ENCODE data around the gene KCNK7.

GRCh38 chr11:65560555-65561418, 34.8 kb downstream of the KCNK7 start:
- no peak for TF ChIP-seq CTCF (IDR thresholded peaks at IDR 0.05)
- TF ChIP-seq POLR2A (IDR thresholded peaks at IDR 0.05) = no peak

All from body of pancreas (tissue), 4 donors.